Panc1 (cell line): Measurements from ENCODE around the gene TTC34. TPM values are rescaled to one million over a fixed set of nuclear protein-coding genes. Genes with fewer than 3 reads are reported as not detected.

Experiments
- ATAC-seq: fragments of 200-7000 bp; cut with Tn5 transposase; 2 replicates; pipeline ENCODE4 v1.9.1; 2020; ENCODE audit warnings: mild to moderate bottlenecking, moderate library complexity
- BruUV-seq: library from RNA; stranded (reverse); fragments of 400-500 nt; replicated peaks from 2 replicates; lab custom pipeline; 2021; lab: Mats Ljungman, UMichigan
- CTCF ChIA-PET: fragments of 300-600 bp; sonication (Branson Sonifier 250); formaldehyde crosslinking; loops from one replicate; lab custom pipeline; 2022; ENCODE audit warnings: antibody characterized with exemption; lab: Charles Lee
- POLR2A ChIA-PET: fragments of 300-600 bp; sonication (Branson Sonifier 250); formaldehyde crosslinking; loops from one replicate; lab custom pipeline; 2022; ENCODE audit warnings: antibody characterized with exemption; lab: Charles Lee
- DNase-seq: peaks from one replicate; pipeline ENCODE4 v3.0.0-alpha.2; 2010; ENCODE audit warnings: low read depth, low spot score
- H3K27ac ChIP-seq: 2 replicates; pipeline ENCODE4 v1.5.1; 2011; ENCODE audit warnings: mild to moderate bottlenecking, low read length, inconsistent platforms
- H3K27me3 ChIP-seq: fragments of 200-500 bp; sonication (Bioruptor generic); 2 replicates; pipeline ENCODE4 v1.6.0; 2014; ENCODE audit warnings: low read length, inconsistent platforms; ENCODE audit not compliant: control insufficient read depth, insufficient read depth
- H3K36me3 ChIP-seq: fragments of 200-500 bp; sonication (Bioruptor generic); 2 replicates; pipeline ENCODE4 v1.5.1; 2014; ENCODE audit warnings: inconsistent platforms, mild to moderate bottlenecking, low read length, moderate library complexity; ENCODE audit not compliant: control insufficient read depth, insufficient read depth
- H3K4me1 ChIP-seq: 2 replicates; pipeline ENCODE4 v1.5.1; 2011; ENCODE audit warnings: inconsistent platforms, mild to moderate bottlenecking, low read length, moderate library complexity; ENCODE audit not compliant: control insufficient read depth, insufficient read depth
- H3K4me3 ChIP-seq, 2 experiments: 2 replicates each; pipeline ENCODE4 v1.5.1; 2011 to 2012; ENCODE audit warnings: low read depth in 2 of 2, low read length in 2 of 2, mild to moderate bottlenecking in 2 of 2, inconsistent platforms in 1 of 2, moderate library complexity in 1 of 2
- H3K9me3 ChIP-seq: fragments of 200-500 bp; sonication (Bioruptor generic); 2 replicates; pipeline ENCODE4 v1.5.1; 2014; ENCODE audit warnings: low read depth, mild to moderate bottlenecking, inconsistent platforms, low read length, moderate library complexity; ENCODE audit not compliant: control insufficient read depth, insufficient read depth
- POLR2AphosphoS5 ChIP-seq: IDR thresholded peaks from 2 replicates; pipeline ENCODE4 v1.6.1; 2012; ENCODE audit warnings: mild to moderate bottlenecking, low read depth, low read length, moderate library complexity
- SIN3A ChIP-seq: IDR thresholded peaks from 2 replicates; pipeline ENCODE4 v1.6.1; 2012; ENCODE audit warnings: low read depth, mild to moderate bottlenecking, low read length, moderate library complexity, borderline replicate concordance; ENCODE audit not compliant: insufficient read depth
- TCF7L2 ChIP-seq: IDR thresholded peaks from 2 replicates; pipeline ENCODE4 v1.6.1; 2011; ENCODE audit warnings: mild to moderate bottlenecking, low read depth, low read length, inconsistent platforms
- in situ Hi-C: cut with HindIII; loops from 2 replicates; pipeline ENCODE4 v1.10.0; 2016; ENCODE audit warnings: low sequenced_read_pairs, low pct_unique_long_range_greater_than_20kb
- intact Hi-C: fragments of 100-400 bp; cut with micrococcal nuclease; formaldehyde crosslinking; loops from one replicate; pipeline ENCODE4 v1.10.0; 2022; ENCODE audit not compliant: unreplicated experiment
- total RNA-seq: library from RNA; stranded (reverse); gene quantifications from one replicate; pipeline ENCODE4 v1.2.1, GENCODE V29; 2021; ENCODE audit not compliant: unreplicated experiment
- TF ChIP-seq, protein P1 (sequence below): fragments of 450-650 bp; IDR thresholded peaks from 2 replicates; pipeline ENCODE4 v1.5.1; 2017; ENCODE audit warnings: mild to moderate bottlenecking
- TF ChIP-seq, protein P2 (sequence below), 2 experiments: IDR thresholded peaks; 2 replicates each; pipeline ENCODE4 v1.6.1; 2011 to 2012; ENCODE audit warnings: low read depth in 2 of 2, control low read depth in 1 of 2, low read length in 1 of 2, mild to moderate bottlenecking in 1 of 2, moderate library complexity in 1 of 2; ENCODE audit not compliant: insufficient read depth in 1 of 2

The TTC34 gene
- total RNA-seq, 1 experiment from 2014 or later = 1.5 TPM

DNA sequence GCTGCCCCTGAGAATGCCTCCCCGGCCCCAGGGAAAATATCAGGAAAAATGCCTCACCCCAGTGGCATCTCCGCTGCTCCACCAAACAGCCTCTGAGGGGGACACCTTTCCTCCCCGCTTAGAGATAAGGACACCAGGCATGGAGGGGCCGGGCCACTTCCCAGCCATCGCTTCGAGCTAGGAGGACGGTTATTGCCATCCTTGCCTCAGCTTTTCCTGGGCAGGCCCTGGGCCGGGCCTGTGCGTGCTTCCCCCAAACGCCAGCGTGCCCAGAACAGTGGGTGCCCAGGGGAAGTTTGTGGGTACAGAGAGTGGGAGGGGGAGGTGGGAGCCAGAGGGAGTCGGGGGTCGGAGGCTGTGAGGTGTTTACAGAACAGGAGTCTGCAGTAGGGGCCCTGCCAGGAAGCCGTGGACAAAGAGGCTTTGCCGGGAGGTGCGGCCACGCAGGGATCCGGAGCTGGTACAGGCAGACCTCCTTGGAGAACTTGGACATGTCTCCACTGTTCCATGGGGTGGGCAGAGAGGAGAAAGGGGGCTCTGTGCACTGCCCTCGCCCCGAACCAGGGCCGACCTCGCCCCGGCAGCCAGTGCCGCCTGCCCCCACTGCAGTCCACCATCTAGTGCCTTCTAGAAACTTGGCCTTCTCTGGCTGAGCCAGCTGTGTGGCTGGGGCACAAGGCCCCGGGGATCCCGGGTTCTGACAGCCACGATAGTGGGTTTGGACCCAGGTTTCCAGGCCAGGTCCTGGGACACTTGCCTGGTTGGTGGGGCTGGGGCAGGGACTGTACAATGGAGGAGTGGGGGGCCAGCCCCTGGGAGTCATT lies 33.5 kb upstream of the TTC34 start:
- TF ChIP-seq, protein P1, sequence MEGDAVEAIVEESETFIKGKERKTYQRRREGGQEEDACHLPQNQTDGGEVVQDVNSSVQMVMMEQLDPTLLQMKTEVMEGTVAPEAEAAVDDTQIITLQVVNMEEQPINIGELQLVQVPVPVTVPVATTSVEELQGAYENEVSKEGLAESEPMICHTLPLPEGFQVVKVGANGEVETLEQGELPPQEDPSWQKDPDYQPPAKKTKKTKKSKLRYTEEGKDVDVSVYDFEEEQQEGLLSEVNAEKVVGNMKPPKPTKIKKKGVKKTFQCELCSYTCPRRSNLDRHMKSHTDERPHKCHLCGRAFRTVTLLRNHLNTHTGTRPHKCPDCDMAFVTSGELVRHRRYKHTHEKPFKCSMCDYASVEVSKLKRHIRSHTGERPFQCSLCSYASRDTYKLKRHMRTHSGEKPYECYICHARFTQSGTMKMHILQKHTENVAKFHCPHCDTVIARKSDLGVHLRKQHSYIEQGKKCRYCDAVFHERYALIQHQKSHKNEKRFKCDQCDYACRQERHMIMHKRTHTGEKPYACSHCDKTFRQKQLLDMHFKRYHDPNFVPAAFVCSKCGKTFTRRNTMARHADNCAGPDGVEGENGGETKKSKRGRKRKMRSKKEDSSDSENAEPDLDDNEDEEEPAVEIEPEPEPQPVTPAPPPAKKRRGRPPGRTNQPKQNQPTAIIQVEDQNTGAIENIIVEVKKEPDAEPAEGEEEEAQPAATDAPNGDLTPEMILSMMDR = no peak
- TF ChIP-seq, protein P2, sequence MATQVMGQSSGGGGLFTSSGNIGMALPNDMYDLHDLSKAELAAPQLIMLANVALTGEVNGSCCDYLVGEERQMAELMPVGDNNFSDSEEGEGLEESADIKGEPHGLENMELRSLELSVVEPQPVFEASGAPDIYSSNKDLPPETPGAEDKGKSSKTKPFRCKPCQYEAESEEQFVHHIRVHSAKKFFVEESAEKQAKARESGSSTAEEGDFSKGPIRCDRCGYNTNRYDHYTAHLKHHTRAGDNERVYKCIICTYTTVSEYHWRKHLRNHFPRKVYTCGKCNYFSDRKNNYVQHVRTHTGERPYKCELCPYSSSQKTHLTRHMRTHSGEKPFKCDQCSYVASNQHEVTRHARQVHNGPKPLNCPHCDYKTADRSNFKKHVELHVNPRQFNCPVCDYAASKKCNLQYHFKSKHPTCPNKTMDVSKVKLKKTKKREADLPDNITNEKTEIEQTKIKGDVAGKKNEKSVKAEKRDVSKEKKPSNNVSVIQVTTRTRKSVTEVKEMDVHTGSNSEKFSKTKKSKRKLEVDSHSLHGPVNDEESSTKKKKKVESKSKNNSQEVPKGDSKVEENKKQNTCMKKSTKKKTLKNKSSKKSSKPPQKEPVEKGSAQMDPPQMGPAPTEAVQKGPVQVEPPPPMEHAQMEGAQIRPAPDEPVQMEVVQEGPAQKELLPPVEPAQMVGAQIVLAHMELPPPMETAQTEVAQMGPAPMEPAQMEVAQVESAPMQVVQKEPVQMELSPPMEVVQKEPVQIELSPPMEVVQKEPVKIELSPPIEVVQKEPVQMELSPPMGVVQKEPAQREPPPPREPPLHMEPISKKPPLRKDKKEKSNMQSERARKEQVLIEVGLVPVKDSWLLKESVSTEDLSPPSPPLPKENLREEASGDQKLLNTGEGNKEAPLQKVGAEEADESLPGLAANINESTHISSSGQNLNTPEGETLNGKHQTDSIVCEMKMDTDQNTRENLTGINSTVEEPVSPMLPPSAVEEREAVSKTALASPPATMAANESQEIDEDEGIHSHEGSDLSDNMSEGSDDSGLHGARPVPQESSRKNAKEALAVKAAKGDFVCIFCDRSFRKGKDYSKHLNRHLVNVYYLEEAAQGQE (IDR thresholded peaks at IDR 0.05; ENCODE audit: insufficient read depth in 1 of 2, low read depth in 2 of 2, low read length in 1 of 2) = no peak
- no peak for TF ChIP-seq TCF7L2
- TF ChIP-seq SIN3A = no peak
- TF ChIP-seq POLR2AphosphoS5 = no peak
- Histone ChIP-seq H3K27me3 (peaks cover 3% of the 10 kb centered on the region), H3K36me3 (no peaks in the 10 kb centered on the region), H3K4me3 (no peak overlapping the region), H3K9me3 (no peaks in the 10 kb centered on the region), H3K27ac (no peak overlapping the region), H3K4me1 (no peaks in the 10 kb centered on the region)
- BruUV-seq = no TSS peak
- intact Hi-C loops (no loop called here), in situ Hi-C loops (no loop called here)
- DNase-seq = no peak
- no peak for ATAC-seq
- POLR2A ChIA-PET = no interaction called here
- CTCF ChIA-PET = no interaction called here

DNA sequence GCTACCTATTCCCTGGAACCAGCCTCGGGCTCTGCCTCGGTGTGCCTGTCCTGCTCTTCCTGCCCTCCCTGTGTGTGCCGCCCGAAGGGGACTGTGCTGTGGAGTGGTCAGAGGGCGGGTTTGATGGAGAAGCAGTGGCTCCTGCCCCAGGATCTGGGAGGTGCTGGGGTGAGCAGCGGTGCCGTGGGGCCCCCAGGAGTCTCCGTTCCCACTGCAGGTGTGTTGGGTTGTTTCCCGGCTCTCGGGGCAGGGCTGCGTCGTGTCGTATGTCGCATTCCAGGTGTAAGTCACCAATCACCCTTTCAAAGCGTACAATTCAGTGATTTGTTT lies 32.6 kb upstream of the TTC34 start:
- no peaks in the 10 kb centered on the region for H3K4me1 ChIP-seq
- no peak for ATAC-seq
- no peak overlapping the region for H3K4me3 ChIP-seq
- TF ChIP-seq SIN3A (no peak), TCF7L2 (no peak)
- TF ChIP-seq, protein P1 = no peak
- CTCF ChIA-PET = no interaction called here
- H3K36me3 ChIP-seq = no peaks in the 10 kb centered on the region
- H3K27ac ChIP-seq = no peak overlapping the region
- no peak for DNase-seq
- in situ Hi-C loops = no loop called here
- H3K27me3 ChIP-seq = peaks cover 3% of the 10 kb centered on the region
- intact Hi-C loops = no loop called here
- POLR2A ChIA-PET = no interaction called here
- no TSS peak for BruUV-seq
- H3K9me3 ChIP-seq = no peaks in the 10 kb centered on the region
